ENCODE results near the gene VEGFB.

VEGFB gene

DNA sequence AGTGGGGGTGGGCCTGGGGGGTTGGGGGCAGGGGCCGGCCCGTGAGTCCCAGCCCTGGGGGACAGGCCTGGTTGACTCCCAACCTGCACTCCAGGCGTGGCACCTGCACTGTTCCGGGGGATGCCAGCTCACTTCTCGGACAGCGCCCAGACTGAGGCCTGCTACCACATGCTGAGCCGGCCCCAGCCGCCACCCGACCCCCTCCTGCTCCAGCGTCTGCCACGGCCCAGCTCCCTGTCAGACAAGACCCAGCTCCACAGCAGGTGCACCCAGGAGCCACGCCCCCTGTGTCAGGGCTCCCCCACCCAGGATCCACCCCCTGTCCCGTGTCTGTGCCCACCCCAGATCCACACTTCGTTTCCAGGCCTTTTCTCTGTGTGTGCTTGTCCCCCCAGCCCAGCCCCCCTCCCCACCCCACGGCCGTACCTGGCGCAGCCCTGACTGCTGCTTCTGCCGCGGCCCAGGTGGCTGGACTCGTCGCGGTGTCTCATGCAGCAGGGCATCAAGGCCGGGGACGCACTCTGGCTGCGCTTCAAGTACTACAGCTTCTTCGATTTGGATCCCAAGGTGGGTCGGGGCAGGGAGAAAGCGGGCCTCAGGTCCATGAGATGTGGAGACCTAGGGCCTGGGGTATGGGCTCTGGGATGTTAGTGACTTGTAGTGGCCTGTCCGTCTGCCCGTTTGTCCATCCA lies 23.1 kb upstream of the VEGFB start:
- DNase-seq = no peak

- DNase-seq = no peak
Measured at GRCh38 chr11:64216879-64217278, 17.5 kb upstream of the VEGFB start.

GRCh38 chr11:64218628-64219353 lies 15.6 kb upstream of the VEGFB start:
- DNase-seq = no peak

DNA sequence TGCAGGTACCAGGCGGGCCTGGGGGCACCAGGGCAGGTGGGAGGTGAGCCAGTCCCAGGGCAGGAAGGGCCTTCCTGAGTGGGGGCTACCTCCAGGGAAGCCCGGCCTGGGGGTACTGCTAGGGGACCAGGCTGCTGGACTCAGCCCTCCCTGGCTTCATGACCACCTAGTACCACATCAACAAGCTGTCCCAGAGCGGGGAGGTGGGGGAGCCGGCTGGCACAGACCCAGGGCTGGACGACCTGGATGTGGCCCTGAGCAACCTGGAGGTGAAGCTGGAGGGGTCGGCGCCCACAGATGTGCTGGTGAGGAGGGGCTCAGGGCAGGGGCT lies 15.1 kb upstream of the VEGFB start:
- DNase-seq = no peak

DNA sequence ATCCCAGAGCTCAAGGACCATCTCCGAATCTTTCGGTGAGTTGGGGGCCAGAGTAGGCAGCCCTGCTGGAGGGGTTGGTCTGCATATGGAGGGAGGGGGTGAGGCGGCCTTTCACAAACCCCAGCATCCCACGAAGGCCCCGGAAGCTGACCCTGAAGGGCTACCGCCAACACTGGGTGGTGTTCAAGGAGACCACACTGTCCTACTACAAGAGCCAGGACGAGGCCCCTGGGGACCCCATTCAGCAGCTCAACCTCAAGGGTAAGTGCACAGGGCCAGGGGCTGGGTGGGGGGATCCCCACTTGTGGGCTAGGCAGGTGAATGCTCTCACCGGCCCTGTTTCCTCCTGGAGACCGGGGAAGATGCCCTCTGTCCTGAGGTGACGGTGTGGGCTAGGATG lies 14.6 kb upstream of the VEGFB start:
- no peak for DNase-seq

GRCh38 chr11:64220271-64220670 lies 14.1 kb upstream of the VEGFB start:
- DNase-seq = no peak

DNA sequence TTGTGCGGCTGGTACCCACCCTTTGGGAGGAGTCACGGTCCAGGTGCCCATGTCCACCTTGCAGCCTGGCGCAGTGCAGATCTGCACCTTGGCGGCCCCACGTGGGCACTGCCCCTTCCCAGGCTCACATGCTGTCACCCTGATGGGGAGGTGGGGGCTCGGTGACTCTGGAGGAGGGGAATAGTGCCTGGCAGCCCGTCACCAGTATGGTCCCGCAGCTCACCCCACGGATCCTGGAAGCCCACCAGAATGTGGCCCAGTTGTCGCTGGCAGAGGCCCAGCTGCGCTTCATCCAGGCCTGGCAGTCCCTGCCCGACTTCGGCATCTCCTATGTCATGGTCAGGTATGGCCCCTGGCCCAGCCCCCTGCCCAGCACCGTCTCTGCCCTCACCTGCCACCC lies 13.6 kb upstream of the VEGFB start:
- DNase-seq = no peak

GRCh38 chr11:64222651-64223000 lies 11.8 kb upstream of the VEGFB start:
- no peak for DNase-seq

- no peak for DNase-seq
Measured at GRCh38 chr11:64223001-64223651, 11.3 kb upstream of the VEGFB start.

DNA sequence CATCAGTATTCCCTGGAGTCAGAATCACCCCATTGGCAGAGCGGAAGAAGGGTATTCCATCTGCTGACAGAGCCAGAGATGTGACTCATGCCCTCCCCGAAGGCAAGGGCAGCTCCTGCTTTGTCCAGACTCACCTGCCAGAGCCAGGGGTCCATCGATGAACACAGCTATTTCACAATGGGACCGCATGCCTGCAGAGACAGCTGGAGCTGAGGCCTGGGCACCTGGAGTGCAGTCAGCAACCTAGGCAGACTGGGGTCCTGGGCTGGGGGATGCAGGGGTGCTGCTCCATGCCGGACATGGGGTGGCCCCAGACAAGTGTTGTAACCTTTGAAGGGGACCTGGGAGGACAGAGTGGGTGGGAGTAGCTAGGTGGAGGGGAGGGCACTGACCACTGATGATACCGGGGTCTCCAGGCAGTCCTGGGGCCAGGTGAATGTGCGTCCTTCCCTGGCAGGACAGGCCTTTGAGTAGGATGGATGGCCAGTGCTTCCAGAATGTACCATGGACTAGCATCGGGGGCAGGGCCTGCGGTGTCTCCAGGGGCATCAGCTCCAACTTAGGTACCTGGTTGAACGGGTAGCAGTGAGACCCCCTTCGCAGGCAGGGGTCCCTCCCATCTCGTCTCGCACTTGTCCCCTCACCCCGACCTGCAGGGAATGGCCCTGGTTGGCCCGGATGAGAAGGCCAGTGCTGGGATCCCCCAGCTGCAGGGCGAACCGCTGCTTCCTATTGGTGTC lies 10.1 kb upstream of the VEGFB start:
- DNase-seq = no peak

DNA sequence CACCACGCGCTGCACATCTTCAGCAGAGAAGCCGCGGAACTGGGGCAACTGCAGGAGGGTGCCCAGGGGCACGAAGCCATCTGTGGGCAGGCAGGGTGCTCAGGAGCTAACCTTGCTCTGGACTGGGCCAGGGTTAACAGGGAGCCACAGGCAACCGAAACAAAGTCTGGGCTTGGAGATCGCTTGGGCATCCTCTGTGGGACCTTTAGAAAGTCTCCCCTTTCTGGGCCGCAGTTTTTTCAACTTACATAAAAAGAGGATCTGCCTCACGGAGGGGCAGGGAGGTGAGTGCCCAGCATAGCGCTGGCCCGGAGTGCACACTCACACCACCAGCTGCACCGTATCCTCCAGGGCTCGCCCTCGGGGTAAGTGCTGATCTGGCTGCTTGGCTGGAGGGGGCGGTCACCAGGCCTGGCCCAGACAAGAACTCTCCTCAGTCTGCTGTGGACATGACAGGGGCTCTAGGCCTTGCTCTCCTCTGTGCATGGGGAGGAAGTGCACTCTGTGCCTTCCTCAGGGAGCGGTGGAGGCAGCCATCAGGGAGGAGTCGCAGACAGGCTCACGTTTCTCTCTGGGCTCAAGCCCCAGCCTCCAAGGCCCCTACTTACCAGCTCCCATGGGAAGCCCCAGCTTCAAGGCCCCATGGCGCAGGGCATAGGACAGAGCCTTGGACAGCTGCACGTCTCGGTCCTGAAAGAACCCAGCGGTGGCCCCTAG lies 9.3 kb upstream of the VEGFB start:
- DNase-seq = no peak

- peak; percentile 91 for DNase-seq
Measured at GRCh38 chr11:64225608-64226506, 8.5 kb upstream of the VEGFB start, which contains the start of the genes NUDT22 and TRPT1. Gene NUDT22, plus strand, starts transcription at chr11:64226274. Its CDS starts 379 bp downstream, at chr11:64226653. Gene TRPT1, minus strand, starts transcription at chr11:64226186. Its CDS starts 326 bp downstream, at chr11:64225860.

DNA sequence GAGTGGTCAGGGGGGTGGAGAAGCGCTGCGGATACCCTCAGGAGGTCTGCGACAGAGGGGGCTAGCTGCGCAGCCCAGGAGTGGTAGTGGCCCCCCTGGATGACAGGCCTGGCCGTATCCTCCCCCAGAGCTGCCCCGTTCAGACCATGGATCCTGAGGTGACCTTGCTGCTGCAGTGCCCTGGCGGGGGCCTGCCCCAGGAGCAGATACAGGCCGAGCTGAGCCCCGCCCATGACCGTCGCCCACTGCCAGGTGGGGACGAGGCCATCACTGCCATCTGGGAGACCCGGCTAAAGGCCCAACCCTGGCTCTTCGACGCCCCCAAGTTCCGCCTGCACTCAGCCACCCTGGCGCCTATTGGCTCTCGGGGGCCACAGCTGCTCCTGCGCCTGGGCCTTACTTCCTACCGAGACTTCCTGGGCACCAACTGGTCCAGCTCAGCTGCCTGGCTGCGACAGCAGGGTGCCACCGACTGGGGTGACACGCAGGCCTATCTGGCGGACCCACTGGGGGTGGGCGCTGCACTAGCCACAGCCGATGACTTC lies 7.8 kb upstream of the VEGFB start:
- peak; percentile 49 for DNase-seq

DNA sequence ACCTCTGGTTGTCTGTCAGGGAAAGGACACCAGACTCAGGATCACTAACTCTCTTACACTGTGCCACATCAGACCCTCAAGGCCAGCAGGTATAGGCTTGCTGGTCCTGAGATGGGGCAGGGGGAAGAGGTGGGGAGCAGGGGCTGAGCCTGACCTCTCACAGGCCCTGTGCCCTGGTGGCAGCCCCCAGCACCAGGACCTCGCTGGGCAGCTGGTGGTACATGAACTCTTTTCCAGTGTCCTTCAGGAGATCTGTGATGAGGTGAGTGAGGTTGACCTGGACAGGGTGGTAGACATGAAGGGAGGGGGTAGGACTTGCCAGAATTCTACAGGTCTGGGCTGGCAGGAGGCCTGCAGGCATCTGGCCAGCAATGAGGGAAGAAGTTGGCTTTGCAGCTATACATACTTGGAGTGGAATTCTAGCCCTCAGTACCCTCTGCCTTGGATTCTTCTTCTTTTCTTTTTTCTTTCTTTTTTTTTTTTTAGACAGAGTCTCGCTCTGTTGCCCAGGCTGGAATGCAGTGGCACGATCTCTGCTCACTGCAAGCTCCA lies 6.9 kb upstream of the VEGFB start:
- no peak for DNase-seq

GRCh38 chr11:64229090-64229743 lies 5.2 kb upstream of the VEGFB start:
- DNase-seq = no peak

DNA sequence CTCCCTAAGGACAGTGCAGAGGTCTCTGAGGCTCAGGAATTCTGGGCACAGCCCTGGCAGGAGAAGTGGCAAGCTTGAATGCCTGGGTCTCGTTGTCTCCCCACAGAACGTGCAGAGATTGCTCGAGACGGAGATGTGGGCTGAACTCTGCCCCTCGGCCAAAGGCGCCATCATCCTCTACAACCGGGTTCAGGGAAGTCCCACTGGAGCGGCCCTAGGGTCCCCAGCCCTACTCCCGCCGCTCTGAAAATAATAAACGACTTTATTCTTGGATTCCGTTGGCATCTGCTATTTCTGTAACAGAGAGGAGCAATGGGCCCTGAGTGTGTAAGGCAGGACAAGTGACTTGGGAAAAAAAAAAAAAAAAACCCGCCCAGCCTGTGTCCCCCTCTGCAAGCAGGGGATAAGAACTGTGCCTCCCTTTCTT lies 4.6 kb upstream of the VEGFB start:
- DNase-seq = no peak

DNA sequence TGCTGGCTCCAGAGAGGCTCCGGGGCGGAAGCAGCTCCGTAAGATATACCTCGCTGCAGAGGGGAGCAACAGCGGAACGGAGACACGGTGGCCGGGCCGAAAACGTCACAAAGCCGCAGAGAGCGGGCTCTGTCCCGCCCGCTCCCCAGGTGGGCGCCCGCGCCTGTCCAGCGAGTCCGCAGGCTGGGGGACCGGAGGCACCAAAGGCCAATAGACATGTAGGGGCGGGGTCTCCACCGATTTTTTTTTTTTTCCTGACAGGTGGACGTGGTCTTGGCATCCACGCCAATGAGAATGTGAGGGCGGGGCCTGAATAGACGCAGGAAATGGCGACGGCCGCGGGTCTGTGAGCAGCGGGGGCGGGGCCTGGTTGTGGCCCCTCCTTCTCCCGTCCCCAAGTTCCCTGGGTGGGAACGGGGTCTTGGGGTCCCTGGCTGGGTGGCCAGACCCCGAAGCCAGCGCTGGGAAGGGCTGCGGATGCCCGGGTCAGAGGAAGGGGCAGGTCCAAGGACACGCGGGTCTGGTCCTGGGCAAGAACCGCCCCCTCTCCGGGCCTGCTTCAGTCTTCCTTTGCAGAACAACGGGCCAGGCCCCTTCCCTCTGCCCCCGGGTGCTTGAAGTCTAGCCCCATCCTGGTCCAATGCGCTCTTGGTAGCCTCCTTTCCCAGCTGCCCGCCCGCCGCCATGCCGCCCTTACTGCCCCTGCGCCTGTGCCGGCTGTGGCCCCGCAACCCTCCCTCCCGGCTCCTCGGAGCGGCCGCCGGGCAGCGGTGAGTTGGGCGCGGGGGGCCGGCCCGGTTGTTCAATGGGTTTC lies 4.0 kb upstream of the VEGFB start, which contains the start of gene DNAJC4:
Gene DNAJC4 (plus strand): TSS at position 378 of the 814 bp plus-strand sequence. CDS start 307 bp downstream, at position 685.
- DNase-seq = peak; percentile 97

DNA sequence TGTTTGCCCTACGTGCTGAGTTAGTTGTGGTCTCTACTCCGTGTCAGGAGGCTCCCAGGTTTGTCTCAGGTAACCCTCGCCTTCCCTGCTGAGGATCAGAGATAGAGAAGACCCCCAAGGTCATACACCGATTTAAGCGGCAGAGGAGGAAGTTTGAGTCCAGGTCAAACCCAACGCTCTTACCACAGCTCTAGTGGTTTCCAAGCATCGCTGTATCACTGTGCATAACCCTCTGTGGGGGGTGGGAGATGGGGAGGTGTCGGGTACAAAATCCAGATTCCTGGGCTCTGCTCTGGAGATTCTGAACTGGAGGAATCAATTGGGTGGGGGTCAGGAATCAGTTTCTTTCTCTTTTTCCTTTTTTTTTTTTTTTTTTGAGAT lies 3.4 kb upstream of the VEGFB start:
- DNase-seq = no peak

DNA sequence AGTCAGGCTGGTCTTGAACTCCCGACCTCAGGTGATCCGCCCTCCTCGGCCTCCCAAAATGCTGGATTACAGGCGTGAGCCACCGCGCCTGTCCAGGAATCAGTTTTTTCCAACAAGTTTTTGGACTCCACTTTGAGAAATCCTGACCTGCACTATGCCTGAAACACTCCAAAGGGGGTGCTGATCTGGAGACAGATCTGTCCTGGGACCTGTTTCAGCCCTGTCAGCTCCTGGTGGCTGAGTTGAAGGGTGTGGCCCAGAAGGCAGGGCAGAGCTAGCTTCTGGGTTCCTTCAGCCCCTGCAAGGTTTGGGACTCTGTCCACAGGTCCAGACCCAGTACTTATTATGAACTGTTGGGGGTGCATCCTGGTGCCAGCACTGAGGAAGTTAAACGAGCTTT lies 2.8 kb upstream of the VEGFB start:
- no peak for DNase-seq

All from NCI-H82 (cell line).